H1 (cell line): ENCODE measurements around the gene GALNT17.
A peak's percentile ranks its signal among the peaks of the same experiment; 100 is the strongest.

Experiments
- BRCA1 ChIP-seq: IDR thresholded peaks from 2 replicates; pipeline ENCODE4 v1.6.1; 2012; ENCODE audit warnings: low read depth, low read length, improper control_type of control experiment
- CTCF ChIP-seq, 3 experiments: IDR thresholded peaks; 1 replicate in 2 of 3; 2 replicates in 1 of 3; pipeline versions ENCODE4 v1.5.1 to v1.6.1; 2011; ENCODE audit warnings: low read length in 3 of 3, mild to moderate bottlenecking in 3 of 3, inconsistent platforms in 2 of 3, low read depth in 1 of 3, moderate library complexity in 1 of 3; ENCODE audit not compliant: insufficient read depth in 1 of 3; ENCODE audit errors: control extremely low read depth in 1 of 3
- EZH2 ChIP-seq: fragments of 200-600 bp; sonication (generic); IDR thresholded peaks from 2 replicates; pipeline ENCODE4 v1.7.1; 2012; ENCODE audit warnings: low read depth, mild to moderate bottlenecking, moderate library complexity, low read length, inconsistent platforms; ENCODE audit not compliant: severe bottlenecking
- GABPA ChIP-seq: IDR thresholded peaks from 2 replicates; pipeline ENCODE4 v1.6.1; 2011; ENCODE audit warnings: mild to moderate bottlenecking, low read length, moderate library complexity, borderline replicate concordance; ENCODE audit not compliant: insufficient read depth
- HDAC2 ChIP-seq, 2 experiments: fragments of 300-600 bp in 1 of 2; sonication (generic) in 1 of 2; IDR thresholded peaks; 2 replicates each; pipeline ENCODE4 v1.6.1; 2011 to 2012; ENCODE audit warnings: low read depth in 2 of 2, low read length in 2 of 2, mild to moderate bottlenecking in 2 of 2, moderate library complexity in 2 of 2, borderline replicate concordance in 1 of 2, inconsistent platforms in 1 of 2
- JUND ChIP-seq: IDR thresholded peaks from 2 replicates; pipeline ENCODE4 v1.6.1; 2011; ENCODE audit warnings: mild to moderate bottlenecking, improper control_type of control experiment, low read length
- MAX ChIP-seq: IDR thresholded peaks from 2 replicates; pipeline ENCODE4 v1.6.1; 2012; ENCODE audit warnings: inconsistent platforms
- PHF8 ChIP-seq: fragments of 200-600 bp; sonication (generic); conservative IDR thresholded peaks from 2 replicates; pipeline ENCODE4 v1.7.1; 2012; ENCODE audit warnings: low read depth, mild to moderate bottlenecking, inconsistent platforms, low read length, moderate library complexity
- POLR2A ChIP-seq, 2 experiments: IDR thresholded peaks; 1 replicate in 1 of 2; 2 replicates in 1 of 2; pipeline ENCODE4 v1.6.1; 2011; ENCODE audit warnings: low read depth in 2 of 2, low read length in 2 of 2, mild to moderate bottlenecking in 2 of 2; ENCODE audit errors: control extremely low read depth in 1 of 2
- POLR2AphosphoS5 ChIP-seq: IDR thresholded peaks from 2 replicates; pipeline ENCODE4 v1.6.1; 2011; ENCODE audit warnings: low read depth, low read length
- POU5F1 ChIP-seq: IDR thresholded peaks from 2 replicates; pipeline ENCODE4 v1.6.1; 2011; ENCODE audit warnings: low read depth, mild to moderate bottlenecking, low read length, moderate library complexity
- SRF ChIP-seq: IDR thresholded peaks from 2 replicates; pipeline ENCODE4 v1.6.1; 2011; ENCODE audit warnings: mild to moderate bottlenecking, low read depth, low read length, moderate library complexity

- TF ChIP-seq PHF8: no peak
- no peak for TF ChIP-seq BRCA1
- TF ChIP-seq SRF: no peak
- no peak for TF ChIP-seq POU5F1
- TF ChIP-seq POLR2AphosphoS5: no peak
- no peak for TF ChIP-seq CTCF (IDR thresholded peaks at IDR 0.05; ENCODE audit: control extremely low read depth in 1 of 3, insufficient read depth in 1 of 3, low read depth in 1 of 3, low read length in 3 of 3)
- TF ChIP-seq JUND: no peak
- 0 out of 3 replicates have a peak, but pooled peaks of 1 of the 2 experiments have one; percentile 15 for TF ChIP-seq POLR2A (IDR thresholded peaks at IDR 0.05; ENCODE audit: control extremely low read depth in 1 of 2, low read depth in 2 of 2, low read length in 2 of 2)
- no peak for TF ChIP-seq EZH2
- TF ChIP-seq MAX: no peak
- TF ChIP-seq HDAC2 (IDR thresholded peaks at IDR 0.05; ENCODE audit: borderline replicate concordance in 1 of 2, low read depth in 2 of 2, low read length in 2 of 2): no peak
- TF ChIP-seq GABPA: no peak
Observed at GRCh38 chr7:71457846-71458590, 326.1 kb downstream of the GALNT17 start.
